Cardiac fibroblast (primary cell): ENCODE results near the gene UNK.

ENCODE experiments used
- DNase-seq, 2 donors: peaks; one replicate each; pipeline versions ENCODE4 v3.0.0 to v3.0.0-alpha.2; 2010; ENCODE audit warnings: low read depth in 2 of 2
- H3K4me3 ChIP-seq, 2 donors: replicated peaks in 1 of 2; 1 replicate in 1 of 2; 2 replicates in 1 of 2; pipeline ENCODE4 v1.5.1; 2011; ENCODE audit warnings: low read depth in 2 of 2, low read length in 2 of 2, mild to moderate bottlenecking in 2 of 2, moderate library complexity in 1 of 2
- CTCF ChIP-seq: IDR thresholded peaks from one replicate; pipeline ENCODE4 v1.5.1; 2011; ENCODE audit warnings: low read depth, mild to moderate bottlenecking, low read length, inconsistent platforms

Gene UNK

GRCh38 chr17:75825748-75826370, 41.3 kb downstream of the UNK start:
- no peak for TF ChIP-seq CTCF
- DNase-seq = no peak
- H3K4me3 ChIP-seq = no peak overlapping the region

- no peak for DNase-seq
- no peak overlapping the region for H3K4me3 ChIP-seq
- TF ChIP-seq CTCF = no peak
Measured at GRCh38 chr17:75826561-75827307, 42.1 kb downstream of the UNK start.

GRCh38 chr17:75827308-75828075, 42.9 kb downstream of the UNK start:
- TF ChIP-seq CTCF = peak; percentile 77
- DNase-seq = peak; percentile 62 to 70
- H3K4me3 ChIP-seq = peak overlapping the region; percentile 17 to 26

- no peak for TF ChIP-seq CTCF
- DNase-seq = no peak
- H3K4me3 ChIP-seq = no peak overlapping the region
Measured at GRCh38 chr17:75828076-75828400, 43.4 kb downstream of the UNK start.

GRCh38 chr17:75828741-75829140, 44.1 kb downstream of the UNK start:
- H3K4me3 ChIP-seq = no peak overlapping the region
- no peak for DNase-seq
- no peak for TF ChIP-seq CTCF

- no peak for TF ChIP-seq CTCF
- no peak overlapping the region for H3K4me3 ChIP-seq
- no peak for DNase-seq
Measured at GRCh38 chr17:75829747-75830146, 45.1 kb downstream of the UNK start.
